ENCODE measurements around the gene RPS14. TPM values are rescaled to one million over a fixed set of nuclear protein-coding genes. Genes with fewer than 3 reads are reported as not detected.

The RPS14 gene
- total RNA-seq (2022; extraction: Qiagen RNA extraction; ENCODE audit: low read depth): 2,266 to 2,948 TPM (median 2,887 TPM) in 5 replicates

DNA sequence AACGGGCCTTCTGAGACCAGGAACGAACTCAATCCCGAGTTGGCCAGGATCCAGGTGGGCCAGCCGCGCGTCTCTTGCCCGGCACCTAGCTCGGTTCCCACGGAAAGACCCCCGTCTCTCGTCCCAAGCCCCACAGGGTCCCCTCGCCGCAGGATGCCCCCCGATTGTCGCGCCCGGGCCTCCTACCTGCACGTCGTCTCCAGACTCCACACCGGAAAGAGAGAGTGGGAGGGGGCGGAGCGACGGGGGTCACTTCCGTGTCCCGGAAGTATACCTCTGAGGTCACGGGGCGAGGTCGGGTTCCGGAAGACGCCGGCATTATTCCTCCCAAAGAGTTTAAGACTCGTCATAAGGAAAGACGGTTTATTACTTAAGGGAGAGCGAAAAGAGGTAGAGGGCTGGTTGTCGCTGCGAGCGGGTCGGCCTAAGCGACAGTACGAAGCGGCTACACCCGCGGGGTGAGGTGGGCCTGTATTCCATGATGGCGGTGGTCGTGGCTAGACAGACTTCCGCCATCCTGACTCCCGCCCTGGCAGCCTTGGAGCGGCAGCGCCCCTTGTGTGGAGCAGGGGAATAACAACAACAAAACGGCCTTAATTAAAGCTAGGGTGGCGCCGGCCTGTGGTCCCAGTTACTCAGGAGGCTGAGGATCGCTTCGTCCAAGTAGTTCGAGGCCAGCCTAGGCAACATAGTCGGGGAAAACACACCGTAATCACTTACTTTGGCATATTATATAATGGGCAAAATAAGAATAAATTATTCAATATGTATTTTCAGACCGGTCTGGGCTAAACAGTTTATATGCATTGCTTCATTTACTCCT lies at the start of gene RPS14:
Gene RPS14, minus strand, starts transcription at position 223 of the 823 bp plus-strand sequence. CDS start 2,006 bp downstream, outside the sequence.

DNA sequence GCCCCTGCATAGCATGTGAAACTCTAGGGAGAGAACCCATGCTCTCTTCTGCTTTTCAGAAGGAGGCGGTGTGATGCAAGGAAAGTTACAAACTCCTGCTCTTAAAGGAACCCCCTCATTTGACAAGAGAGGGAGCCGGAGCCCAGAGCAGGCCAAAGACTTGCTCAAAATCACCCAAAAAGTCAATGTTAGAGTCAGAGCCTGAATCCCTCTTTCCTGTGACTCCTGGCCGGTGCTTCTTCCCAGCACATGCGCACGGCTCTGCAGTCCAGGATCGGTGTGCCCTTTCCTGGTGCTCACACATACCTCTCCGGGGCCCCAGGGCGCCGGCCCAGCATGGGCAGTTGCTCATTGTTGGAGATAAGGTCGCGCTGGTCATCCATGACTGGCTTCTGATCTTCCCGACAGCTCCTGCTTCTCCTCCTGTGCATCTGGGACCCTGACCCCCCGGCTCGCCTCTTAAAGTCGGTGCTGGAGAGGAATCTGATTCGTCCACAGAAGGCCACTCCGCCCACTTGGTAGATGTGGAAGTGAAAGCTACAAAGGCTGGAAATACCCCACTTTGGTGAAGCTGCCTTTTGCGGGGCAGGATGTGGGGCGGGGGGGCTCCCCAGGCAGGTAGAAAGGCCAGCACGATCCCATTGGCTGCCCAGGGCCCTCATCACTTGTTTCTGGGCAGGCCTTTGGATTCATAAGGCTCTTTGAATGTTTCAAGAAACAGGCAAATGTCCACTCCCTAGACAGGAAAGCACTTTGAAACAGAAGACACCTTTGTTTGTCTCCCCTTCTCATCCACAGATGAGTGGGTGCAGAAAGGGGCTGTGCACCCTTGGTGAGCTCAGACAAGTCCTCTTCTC lies 37.0 kb downstream of the RPS14 start, which contains the start of gene CD74:
Gene CD74, minus strand, starts transcription at position 592 of the 857 bp plus-strand sequence. Its CDS starts 161 bp downstream, at position 431.

Other genes starting within 250 kb of the RPS14 start
- 0.69 to 1.1 TPM (median 0.98 TPM) in 5 replicates for gene CAMK2A, start 160.0 kb downstream of the RPS14 start, total RNA-seq (2022; extraction: Qiagen RNA extraction; ENCODE audit: low read depth)
- 22.1 to 46.5 TPM (median 38.3 TPM) in 5 replicates for gene ARSI, start 146.8 kb downstream of the RPS14 start, total RNA-seq (2022; extraction: Qiagen RNA extraction; ENCODE audit: low read depth)
- gene TCOF1, start 92.0 kb downstream of the RPS14 start, total RNA-seq (2022; extraction: Qiagen RNA extraction; ENCODE audit: low read depth): 67.9 to 86.5 TPM (median 85.0 TPM) in 5 replicates
- gene CD74, start 36.8 kb downstream of the RPS14 start, total RNA-seq (2022; extraction: Qiagen RNA extraction; ENCODE audit: low read depth): not detected in 5 replicates
- 40.4 to 72.8 TPM (median 62.6 TPM) in 5 replicates for gene NDST1, start 58.4 kb upstream of the RPS14 start, total RNA-seq (2022; extraction: Qiagen RNA extraction; ENCODE audit: low read depth)
- gene SYNPO, start 190.9 kb upstream of the RPS14 start, total RNA-seq (2022; extraction: Qiagen RNA extraction; ENCODE audit: low read depth): 17.5 to 31.2 TPM (median 29.6 TPM) in 5 replicates
- 0.07 to 0.09 TPM in 2 of 5 replicates, not detected in the others for gene MYOZ3, start 211.5 kb upstream of the RPS14 start, total RNA-seq (2022; extraction: Qiagen RNA extraction; ENCODE audit: low read depth)

Measured in A549 treated with ZK216348 at 1 μM for 4 hours (cell line).